Neural cell (in vitro differentiated cells): Measurements from ENCODE around the gene CENPA. TPM values are rescaled to one million over a fixed set of nuclear protein-coding genes. Genes with fewer than 3 reads are reported as not detected.

Experiments
- H2AFZ ChIP-seq: fragments of 200-600, 300-800 bp; sonication (generic), shearing (Covaris generic); 2 replicates; pipeline ENCODE4 v1.6.0; 2014; ENCODE audit warnings: low read depth, mild to moderate bottlenecking, antibody characterized with exemption, low read length, moderate library complexity
- H3F3A ChIP-seq: fragments of 200-600 bp; shearing (Covaris generic); 2 replicates; pipeline ENCODE4 v1.6.1; 2016; ENCODE audit warnings: mild to moderate bottlenecking, moderate library complexity, mixed read lengths, antibody characterized with exemption, low read length; ENCODE audit not compliant: insufficient read depth, poor library complexity, severe bottlenecking
- H3K27ac ChIP-seq: fragments of 200-600, 300-800 bp; sonication (generic), shearing (Covaris generic); 2 replicates; pipeline ENCODE4 v1.5.1; 2014; ENCODE audit warnings: mild to moderate bottlenecking, low read length, moderate library complexity
- H3K27me3 ChIP-seq: fragments of 300-800, 200-600 bp; sonication (generic), shearing (Covaris generic); 2 replicates; pipeline ENCODE4 v1.6.0; 2014; ENCODE audit warnings: mild to moderate bottlenecking, low read depth, low read length, moderate library complexity; ENCODE audit not compliant: insufficient read depth
- H3K36me3 ChIP-seq: fragments of 300-800, 200-600 bp; sonication (generic), shearing (Covaris generic); 2 replicates; pipeline ENCODE4 v1.5.1; 2014; ENCODE audit warnings: mild to moderate bottlenecking, antibody characterized with exemption, low read length, moderate library complexity; ENCODE audit not compliant: insufficient read depth
- H3K4me2 ChIP-seq: fragments of 300-800, 200-600 bp; sonication (generic), shearing (Covaris generic); 2 replicates; pipeline ENCODE4 v1.6.0; 2014; ENCODE audit warnings: mild to moderate bottlenecking, low read length
- H3K4me3 ChIP-seq: fragments of 300-800, 200-600 bp; sonication (generic), shearing (Covaris generic); 2 replicates; pipeline ENCODE4 v1.5.1; 2014; ENCODE audit warnings: mild to moderate bottlenecking, low read length, moderate library complexity
- H3K79me2 ChIP-seq: fragments of 200-600 bp; shearing (Covaris generic); replicated peaks from 2 replicates; pipeline ENCODE4 v1.6.0; 2014; ENCODE audit warnings: mild to moderate bottlenecking, low read length, moderate library complexity; ENCODE audit not compliant: insufficient read depth
- H3K9ac ChIP-seq: fragments of 300-800, 200-600 bp; sonication (generic), shearing (Covaris generic); 2 replicates; pipeline ENCODE4 v1.6.1; 2016; ENCODE audit warnings: mild to moderate bottlenecking, low read length, mixed read lengths
- H3K9me2 ChIP-seq: fragments of 200-600 bp; shearing (Covaris generic); 2 replicates; pipeline ENCODE4 v1.6.1; 2016; ENCODE audit warnings: mild to moderate bottlenecking, low read length, mixed read lengths; ENCODE audit not compliant: insufficient read depth
- H3K9me3 ChIP-seq: fragments of 200-600, 300-800 bp; sonication (generic), shearing (Covaris generic); 2 replicates; pipeline ENCODE4 v1.6.1; 2016; ENCODE audit warnings: mild to moderate bottlenecking, mixed run types, low read length, moderate library complexity, mixed read lengths
- H4K20me1 ChIP-seq: fragments of 200-600 bp; shearing (Covaris generic); 2 replicates; pipeline ENCODE4 v1.6.1; 2016; ENCODE audit warnings: mild to moderate bottlenecking, mixed run types; ENCODE audit not compliant: insufficient read depth
- EP300 ChIP-seq: fragments of 450-650 bp; conservative IDR thresholded peaks from 2 replicates; pipeline ENCODE4 v1.6.1; 2014; ENCODE audit warnings: antibody characterized with exemption, mild to moderate bottlenecking, moderate library complexity; ENCODE audit not compliant: poor library complexity, severe bottlenecking
- EZH2 ChIP-seq: fragments of 200-600, 300-800 bp; shearing (Covaris generic), sonication (generic); IDR thresholded peaks from 2 replicates; pipeline ENCODE4 v1.6.1; 2014; ENCODE audit warnings: antibody characterized with exemption, low read length, borderline replicate concordance, mild to moderate bottlenecking; ENCODE audit not compliant: insufficient read depth, poor library complexity, severe bottlenecking
- MXI1 ChIP-seq: fragments of 450-650 bp; conservative IDR thresholded peaks from 2 replicates; pipeline ENCODE4 v1.6.1; 2014; ENCODE audit warnings: antibody characterized with exemption, mild to moderate bottlenecking; ENCODE audit not compliant: poor library complexity, severe bottlenecking
- POLR2AphosphoS5 ChIP-seq: IDR thresholded peaks from 2 replicates; pipeline ENCODE4 v1.6.1; 2012
- RAD21 ChIP-seq: fragments of 450-650 bp; conservative IDR thresholded peaks from 2 replicates; pipeline ENCODE4 v1.6.1; 2014; ENCODE audit warnings: antibody characterized with exemption, mild to moderate bottlenecking, moderate library complexity
- SMC3 ChIP-seq: fragments of 450-650 bp; conservative IDR thresholded peaks from 2 replicates; pipeline ENCODE4 v1.6.1; 2014; ENCODE audit warnings: antibody characterized with exemption, mild to moderate bottlenecking, moderate library complexity; ENCODE audit not compliant: poor library complexity
- TAF1 ChIP-seq: IDR thresholded peaks from 2 replicates; pipeline ENCODE4 v1.6.1; 2012; ENCODE audit warnings: low read depth
- polyA plus RNA-seq: library from polyadenylated mRNA; depleted of rRNA; stranded (reverse); fragments of >200 nt; gene quantifications from 2 replicates; pipeline ENCODE4 v1.2.3, GENCODE V29; 2014
- TF ChIP-seq, protein P1 (sequence below): fragments of 450-650 bp; IDR thresholded peaks from 2 replicates; pipeline ENCODE4 v1.5.1; 2014; ENCODE audit warnings: antibody characterized with exemption, mild to moderate bottlenecking, moderate library complexity; ENCODE audit not compliant: poor library complexity, severe bottlenecking
- TF ChIP-seq, protein P2 (sequence below): IDR thresholded peaks from 2 replicates; pipeline ENCODE4 v1.6.1; 2012; ENCODE audit warnings: borderline replicate concordance

CENPA gene
- polyA plus RNA-seq, 1 donor from 2014 or later, result 0.54 TPM

DNA sequence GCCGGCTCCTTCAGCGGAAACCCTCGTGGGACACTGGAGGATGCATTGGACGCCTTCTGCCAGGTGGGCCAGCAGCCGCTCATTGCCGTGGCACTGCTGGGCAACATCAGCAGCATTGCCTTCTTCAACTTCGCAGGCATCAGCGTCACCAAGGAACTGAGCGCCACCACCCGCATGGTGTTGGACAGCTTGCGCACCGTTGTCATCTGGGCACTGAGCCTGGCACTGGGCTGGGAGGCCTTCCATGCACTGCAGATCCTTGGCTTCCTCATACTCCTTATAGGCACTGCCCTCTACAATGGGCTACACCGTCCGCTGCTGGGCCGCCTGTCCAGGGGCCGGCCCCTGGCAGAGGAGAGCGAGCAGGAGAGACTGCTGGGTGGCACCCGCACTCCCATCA lies 7.8 kb upstream of the CENPA start:
- no peak overlapping the region for H2AFZ ChIP-seq
- no peak for TF ChIP-seq RAD21
- TF ChIP-seq, protein P1, sequence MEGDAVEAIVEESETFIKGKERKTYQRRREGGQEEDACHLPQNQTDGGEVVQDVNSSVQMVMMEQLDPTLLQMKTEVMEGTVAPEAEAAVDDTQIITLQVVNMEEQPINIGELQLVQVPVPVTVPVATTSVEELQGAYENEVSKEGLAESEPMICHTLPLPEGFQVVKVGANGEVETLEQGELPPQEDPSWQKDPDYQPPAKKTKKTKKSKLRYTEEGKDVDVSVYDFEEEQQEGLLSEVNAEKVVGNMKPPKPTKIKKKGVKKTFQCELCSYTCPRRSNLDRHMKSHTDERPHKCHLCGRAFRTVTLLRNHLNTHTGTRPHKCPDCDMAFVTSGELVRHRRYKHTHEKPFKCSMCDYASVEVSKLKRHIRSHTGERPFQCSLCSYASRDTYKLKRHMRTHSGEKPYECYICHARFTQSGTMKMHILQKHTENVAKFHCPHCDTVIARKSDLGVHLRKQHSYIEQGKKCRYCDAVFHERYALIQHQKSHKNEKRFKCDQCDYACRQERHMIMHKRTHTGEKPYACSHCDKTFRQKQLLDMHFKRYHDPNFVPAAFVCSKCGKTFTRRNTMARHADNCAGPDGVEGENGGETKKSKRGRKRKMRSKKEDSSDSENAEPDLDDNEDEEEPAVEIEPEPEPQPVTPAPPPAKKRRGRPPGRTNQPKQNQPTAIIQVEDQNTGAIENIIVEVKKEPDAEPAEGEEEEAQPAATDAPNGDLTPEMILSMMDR, result no peak
- no peak for TF ChIP-seq MXI1
- TF ChIP-seq, protein P2, sequence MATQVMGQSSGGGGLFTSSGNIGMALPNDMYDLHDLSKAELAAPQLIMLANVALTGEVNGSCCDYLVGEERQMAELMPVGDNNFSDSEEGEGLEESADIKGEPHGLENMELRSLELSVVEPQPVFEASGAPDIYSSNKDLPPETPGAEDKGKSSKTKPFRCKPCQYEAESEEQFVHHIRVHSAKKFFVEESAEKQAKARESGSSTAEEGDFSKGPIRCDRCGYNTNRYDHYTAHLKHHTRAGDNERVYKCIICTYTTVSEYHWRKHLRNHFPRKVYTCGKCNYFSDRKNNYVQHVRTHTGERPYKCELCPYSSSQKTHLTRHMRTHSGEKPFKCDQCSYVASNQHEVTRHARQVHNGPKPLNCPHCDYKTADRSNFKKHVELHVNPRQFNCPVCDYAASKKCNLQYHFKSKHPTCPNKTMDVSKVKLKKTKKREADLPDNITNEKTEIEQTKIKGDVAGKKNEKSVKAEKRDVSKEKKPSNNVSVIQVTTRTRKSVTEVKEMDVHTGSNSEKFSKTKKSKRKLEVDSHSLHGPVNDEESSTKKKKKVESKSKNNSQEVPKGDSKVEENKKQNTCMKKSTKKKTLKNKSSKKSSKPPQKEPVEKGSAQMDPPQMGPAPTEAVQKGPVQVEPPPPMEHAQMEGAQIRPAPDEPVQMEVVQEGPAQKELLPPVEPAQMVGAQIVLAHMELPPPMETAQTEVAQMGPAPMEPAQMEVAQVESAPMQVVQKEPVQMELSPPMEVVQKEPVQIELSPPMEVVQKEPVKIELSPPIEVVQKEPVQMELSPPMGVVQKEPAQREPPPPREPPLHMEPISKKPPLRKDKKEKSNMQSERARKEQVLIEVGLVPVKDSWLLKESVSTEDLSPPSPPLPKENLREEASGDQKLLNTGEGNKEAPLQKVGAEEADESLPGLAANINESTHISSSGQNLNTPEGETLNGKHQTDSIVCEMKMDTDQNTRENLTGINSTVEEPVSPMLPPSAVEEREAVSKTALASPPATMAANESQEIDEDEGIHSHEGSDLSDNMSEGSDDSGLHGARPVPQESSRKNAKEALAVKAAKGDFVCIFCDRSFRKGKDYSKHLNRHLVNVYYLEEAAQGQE, result no peak
- TF ChIP-seq TAF1, result no peak
- no peak for TF ChIP-seq EZH2
- TF ChIP-seq EP300, result no peak
- no peak for TF ChIP-seq SMC3
- no peak for TF ChIP-seq POLR2AphosphoS5
- H3K79me2 ChIP-seq, result no peaks in the 10 kb centered on the region
- H3K9me2 ChIP-seq, result no peaks in the 10 kb centered on the region
- H3F3A ChIP-seq, result no peaks in the 10 kb centered on the region
- H3K9me3 ChIP-seq, result no peaks in the 10 kb centered on the region
- H3K9ac ChIP-seq, result no peak overlapping the region
- no peak overlapping the region for H3K4me2 ChIP-seq
- H3K27me3 ChIP-seq, result no peaks in the 10 kb centered on the region
- no peaks in the 10 kb centered on the region for H3K36me3 ChIP-seq
- no peaks in the 10 kb centered on the region for H4K20me1 ChIP-seq
- no peak overlapping the region for H3K27ac ChIP-seq
- H3K4me3 ChIP-seq, result no peak overlapping the region

DNA sequence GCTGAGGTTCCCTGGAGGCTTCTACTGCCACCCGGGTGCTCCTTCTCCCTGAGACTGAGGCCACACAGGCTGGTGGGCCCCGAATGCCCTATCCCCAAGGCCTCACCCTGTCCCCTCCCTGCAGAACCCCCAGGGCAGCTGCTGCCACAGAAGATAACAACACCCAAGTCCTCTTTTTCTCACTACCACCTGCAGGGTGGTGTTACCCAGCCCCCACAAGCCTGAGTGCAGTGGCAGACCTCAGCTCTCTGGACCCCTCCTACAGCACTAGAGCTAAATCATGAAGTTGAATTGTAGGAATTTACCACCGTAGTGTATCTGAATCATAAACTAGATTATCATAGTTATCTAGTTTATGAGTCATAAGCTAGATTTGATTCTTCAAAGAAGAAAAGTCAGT lies 7.3 kb upstream of the CENPA start:
- H3K27ac ChIP-seq, result no peak overlapping the region
- no peaks in the 10 kb centered on the region for H4K20me1 ChIP-seq
- H2AFZ ChIP-seq, result no peak overlapping the region
- H3K36me3 ChIP-seq, result no peaks in the 10 kb centered on the region
- H3K27me3 ChIP-seq, result no peaks in the 10 kb centered on the region
- TF ChIP-seq, protein P2, result no peak
- TF ChIP-seq TAF1 (no peak), RAD21 (no peak), MXI1 (no peak), SMC3 (no peak), EP300 (no peak), POLR2AphosphoS5 (no peak), EZH2 (no peak)
- TF ChIP-seq, protein P1, result no peak
- no peaks in the 10 kb centered on the region for H3K9me2 ChIP-seq
- H3K4me3 ChIP-seq, result no peak overlapping the region
- no peak overlapping the region for H3K4me2 ChIP-seq
- no peaks in the 10 kb centered on the region for H3K9me3 ChIP-seq
- H3K79me2 ChIP-seq, result no peaks in the 10 kb centered on the region
- H3F3A ChIP-seq, result no peaks in the 10 kb centered on the region
- H3K9ac ChIP-seq, result no peak overlapping the region
